ENCODE measurements around the gene OXTR.
"Not testable (repeated sequence)": the region's sequence is repeated elsewhere in the genome, so short reads cannot be mapped to it uniquely, and the experiment has no call there.

The OXTR gene

GRCh38 chr3:8739757-8740504, 29.5 kb downstream of the OXTR start:
- no peak for DNase-seq

GRCh38 chr3:8738639-8739038, 30.8 kb downstream of the OXTR start:
- DNase-seq = no peak

- DNase-seq = no peak
These were observed 31.6 kb downstream of the OXTR start for GRCh38 chr3:8737823-8738222.

DNA sequence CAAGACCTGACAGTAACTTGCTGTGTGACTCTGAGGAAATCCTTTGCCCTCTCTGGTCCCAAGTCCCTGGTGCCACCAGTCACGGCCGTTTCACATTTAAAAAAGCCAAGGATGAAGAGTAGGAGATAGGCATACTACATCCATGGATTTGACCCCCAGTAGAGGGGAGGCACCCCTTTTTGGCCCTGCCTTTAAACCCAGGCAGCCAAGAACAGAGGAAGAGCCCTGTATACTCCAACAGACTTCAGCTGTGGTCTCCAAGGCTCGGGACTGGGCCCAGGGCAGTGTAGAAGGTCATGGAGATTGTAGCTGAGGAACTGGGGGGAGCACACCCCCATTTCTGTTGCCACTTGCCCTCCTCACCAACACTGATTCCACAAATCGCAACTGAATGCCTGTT, 32.1 kb downstream of the OXTR start:
- DNase-seq = no peak

DNA sequence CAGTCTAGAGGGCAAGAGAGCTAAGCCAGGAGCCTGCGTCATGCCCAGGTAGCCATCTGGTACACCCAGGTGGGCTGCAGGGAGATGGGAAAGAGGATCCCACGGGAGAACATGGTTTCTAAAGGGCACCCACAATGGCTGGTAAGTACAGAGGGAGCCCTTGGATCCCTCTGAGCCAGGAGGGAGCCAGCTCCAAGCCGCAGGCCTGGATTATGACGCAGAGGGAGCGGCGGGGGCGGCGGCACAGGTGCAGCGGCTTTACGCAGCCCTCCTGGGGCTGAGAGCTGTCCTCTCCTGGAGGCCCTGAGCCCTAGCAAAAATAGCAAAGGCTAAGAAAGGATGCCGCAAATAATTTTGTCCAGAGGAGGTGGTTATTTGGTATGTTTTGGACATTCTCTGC, 33.0 kb downstream of the OXTR start:
- no peak for DNase-seq

- DNase-seq = no peak
These were observed 34.5 kb downstream of the OXTR start for GRCh38 chr3:8734908-8735307.

- no peak for DNase-seq
These were observed 35.1 kb downstream of the OXTR start for GRCh38 chr3:8734137-8734878.

DNA sequence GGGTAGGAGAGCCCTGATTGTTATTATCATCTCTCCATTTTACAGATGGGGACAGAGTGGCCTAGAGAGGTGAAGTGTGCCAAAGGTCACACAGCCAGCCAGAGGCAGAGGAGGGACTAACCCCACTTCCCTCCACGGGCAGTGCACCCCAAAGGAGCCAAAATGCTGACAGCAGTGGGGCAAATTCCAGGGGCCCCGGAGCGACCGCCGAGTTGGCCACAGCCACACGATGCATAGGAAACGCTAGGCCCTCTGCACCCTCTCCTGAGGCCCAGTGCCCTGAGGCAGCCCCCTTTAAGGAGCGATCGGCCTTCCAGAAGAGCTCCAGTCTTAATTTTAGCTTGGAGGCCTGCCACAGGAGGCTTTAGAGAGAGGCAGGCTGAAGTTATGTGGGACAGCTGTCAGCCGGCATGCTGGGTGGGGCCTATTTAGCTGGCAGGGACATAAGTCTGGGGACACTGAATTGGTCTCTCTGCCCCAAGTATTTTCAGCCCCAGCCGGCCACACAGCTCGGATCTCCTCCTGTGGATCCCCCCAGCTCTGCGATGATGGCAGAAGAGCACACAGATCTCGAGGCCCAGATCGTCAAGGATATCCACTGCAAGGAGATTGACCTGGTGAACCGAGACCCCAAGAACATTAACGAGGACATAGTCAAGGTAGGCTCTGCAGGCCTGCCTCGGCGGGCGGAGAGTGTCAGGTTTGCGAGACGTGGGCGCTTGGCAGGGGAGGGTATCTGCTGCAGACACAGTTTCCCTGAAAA, 35.9 kb downstream of the OXTR start, which contains the start of gene CAV3:
CAV3 (plus strand) TSS at position 471 of the 763 bp plus-strand sequence; CDS start at position 546, 75 bp downstream.
- peak; percentile 12 for DNase-seq

DNA sequence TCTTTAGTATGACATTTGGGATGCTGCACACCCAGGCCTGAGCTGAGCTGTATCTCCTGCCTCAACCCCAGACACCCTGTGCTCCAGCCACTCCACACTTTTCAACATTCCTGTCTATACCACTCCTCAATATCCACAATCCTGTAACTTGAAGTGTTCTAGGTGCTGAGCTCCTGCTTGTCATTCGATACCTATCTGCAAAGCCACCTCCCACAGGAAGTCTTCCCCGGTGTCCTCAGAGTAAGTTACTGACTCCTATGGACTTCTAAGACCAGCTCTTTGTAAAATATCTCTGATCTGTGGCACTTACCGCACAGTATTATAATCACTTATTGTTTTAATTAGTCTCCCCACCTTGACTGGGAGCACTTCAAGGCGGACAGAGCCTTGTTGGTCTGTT, 37.0 kb downstream of the OXTR start:
- no peak for DNase-seq

DNA sequence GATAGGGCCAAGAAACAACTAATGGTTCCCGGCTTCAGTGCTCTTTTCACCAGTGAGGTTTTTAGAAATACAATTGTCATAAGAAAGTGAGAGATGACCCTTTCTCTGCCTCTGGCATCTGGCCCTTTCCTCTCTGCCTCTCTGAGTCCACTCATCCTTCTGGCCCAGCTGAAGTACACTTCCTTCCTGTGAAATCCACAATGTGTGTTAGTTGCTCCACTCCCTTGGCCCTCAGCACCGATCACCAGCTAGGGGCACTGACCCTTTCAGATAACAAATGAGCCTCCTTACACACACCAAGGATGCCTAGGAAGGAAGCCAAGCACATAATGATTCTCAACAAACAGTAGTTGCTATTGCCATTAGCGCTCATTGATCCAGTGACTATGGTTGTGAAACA, 38.8 kb downstream of the OXTR start:
- no peak for DNase-seq

DNA sequence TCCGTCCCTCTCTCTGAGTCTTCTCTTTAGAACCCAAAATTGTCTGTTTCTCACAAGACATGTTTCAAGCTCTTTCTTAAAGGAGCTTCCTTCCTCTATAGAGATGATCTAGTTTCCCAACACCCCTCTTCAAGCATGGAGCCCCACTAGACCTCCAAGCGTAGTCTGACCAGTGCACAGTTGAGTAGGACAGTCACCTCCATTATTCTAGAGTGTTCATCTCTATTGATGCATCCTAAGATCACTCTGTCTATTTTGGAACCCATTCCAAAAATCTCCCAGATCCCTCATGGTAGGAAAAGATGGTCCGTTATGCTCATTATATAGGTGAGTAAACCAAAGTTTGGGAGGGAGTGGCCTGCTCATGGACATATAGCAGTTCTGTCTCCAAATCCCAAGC, 39.9 kb downstream of the OXTR start:
- no peak for DNase-seq

- no peak for DNase-seq
These were observed 41.6 kb downstream of the OXTR start for GRCh38 chr3:8727605-8728512.

GRCh38 chr3:8724108-8724752, 45.2 kb downstream of the OXTR start:
- no peak for DNase-seq

DNA sequence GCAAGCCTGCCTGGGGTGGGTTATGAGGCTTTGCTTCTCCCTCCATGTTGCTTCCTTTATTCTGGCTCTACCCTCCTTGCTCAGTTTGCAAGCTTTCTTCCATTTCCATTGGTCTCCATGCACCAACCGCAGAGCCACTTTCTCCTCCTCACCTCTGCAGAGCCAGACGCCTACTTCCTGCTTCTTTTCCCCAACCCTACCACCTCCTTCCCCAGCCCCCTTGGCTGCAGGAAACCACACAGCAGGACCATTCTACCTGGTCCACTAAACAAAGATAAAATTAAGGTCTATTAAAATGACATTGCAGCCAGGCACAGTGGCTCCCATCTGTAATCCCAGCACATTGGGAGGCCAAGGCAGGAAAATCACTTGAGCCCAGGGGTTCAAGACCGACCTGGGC, 45.8 kb downstream of the OXTR start:
- DNase-seq = no peak

DNA sequence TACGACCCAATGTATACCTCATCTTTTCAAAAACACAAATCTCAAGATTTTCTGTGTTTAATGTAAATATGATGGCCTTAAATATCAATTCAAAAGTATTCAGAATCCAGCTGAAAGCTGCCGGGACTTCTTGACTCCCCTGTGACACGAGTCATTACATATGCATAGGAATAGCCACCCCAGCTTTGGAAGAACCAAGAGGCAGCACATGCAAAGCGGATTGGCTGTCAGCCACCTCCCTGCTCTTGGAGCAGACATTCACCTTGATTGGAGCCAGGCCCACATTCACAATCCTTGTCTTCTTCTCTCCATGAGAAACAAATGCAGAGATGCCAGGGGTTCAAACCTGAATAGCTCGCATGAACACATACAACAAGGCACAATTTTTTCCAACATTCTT, 46.6 kb downstream of the OXTR start:
- no peak for DNase-seq

DNA sequence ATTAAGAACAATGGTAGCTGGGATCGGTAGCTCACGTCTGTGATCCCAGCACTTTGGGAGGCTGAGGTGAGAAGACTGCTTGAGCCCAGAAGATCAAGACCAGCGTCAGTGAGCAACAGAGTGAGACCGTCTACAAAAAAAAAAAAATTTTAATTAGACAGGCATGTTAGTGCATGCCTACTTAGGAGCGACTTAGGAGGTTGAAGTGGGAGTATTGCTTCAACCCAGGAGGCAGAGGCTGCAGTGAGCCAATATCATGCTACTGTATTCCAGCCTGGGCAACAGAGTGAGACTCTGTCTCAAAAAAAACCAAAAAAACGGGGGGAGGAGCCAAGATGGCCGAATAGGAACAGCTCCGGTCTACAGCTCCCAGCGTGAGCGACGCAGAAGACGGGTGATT, 53.7 kb downstream of the OXTR start:
- DNase-seq = not testable (repeated sequence)

DNA sequence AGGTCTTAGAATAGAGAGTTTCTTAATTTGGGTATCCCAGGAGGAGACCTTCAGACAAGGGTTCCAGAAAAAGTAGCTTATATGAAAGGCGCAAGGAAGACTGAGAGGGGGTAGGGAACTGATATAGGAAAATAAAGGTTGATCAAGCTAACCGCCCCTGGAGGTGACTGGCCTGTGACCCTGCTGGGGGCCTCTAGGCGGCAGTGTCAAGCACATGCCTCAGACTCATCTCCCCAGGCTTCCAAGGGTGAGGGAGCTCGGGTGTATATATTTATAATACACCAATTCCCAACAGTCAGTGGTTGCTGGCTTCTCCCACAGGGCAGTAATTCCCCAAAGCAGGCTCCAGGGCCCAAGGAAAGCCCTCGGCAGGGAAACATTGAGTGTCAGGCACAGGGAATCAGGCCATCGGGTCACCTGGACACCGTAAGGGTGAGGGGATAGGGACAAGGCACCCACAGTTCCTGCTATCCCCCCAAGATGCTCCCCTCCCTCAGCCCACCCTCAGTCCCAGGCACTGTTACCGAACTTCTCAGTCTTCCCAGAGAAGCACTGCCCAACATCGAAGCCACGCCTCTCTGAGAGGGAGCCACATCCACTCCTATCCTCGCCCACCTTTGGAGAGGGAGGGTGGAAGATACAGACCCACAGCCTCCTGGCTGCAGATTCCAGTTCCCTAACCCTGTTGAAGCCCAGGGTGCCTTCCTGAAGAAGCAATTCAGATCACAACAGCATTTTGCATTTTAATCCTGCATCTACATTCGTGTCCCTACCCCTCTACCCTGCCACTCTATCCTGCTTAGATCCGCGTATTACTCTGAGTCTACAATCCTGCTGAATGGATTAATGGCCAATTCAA, 55.3 kb downstream of the OXTR start:
- no peak for DNase-seq

DNA sequence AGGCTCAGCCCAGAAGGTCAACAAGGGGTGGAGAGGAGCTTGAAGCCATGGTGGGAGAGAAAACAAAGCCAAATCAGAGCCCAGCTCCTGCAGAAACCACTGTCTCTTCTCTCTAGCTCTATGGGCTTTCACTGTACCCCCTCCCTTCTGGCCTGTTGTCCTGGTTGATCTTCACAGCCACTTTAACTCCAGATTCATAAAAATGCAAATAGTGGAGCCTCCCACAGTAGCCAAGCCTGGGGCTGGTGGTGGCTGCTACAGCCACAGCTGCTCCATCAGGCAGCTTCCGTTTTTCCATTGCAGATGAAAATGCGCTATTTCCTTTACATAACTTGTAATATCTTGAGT, 56.5 kb downstream of the OXTR start:
- no peak for DNase-seq

GRCh38 chr3:8712045-8712907, 57.1 kb downstream of the OXTR start:
- peak; percentile 87 for DNase-seq
